WTC11 (cell line): ENCODE data around the gene RAB40B. TPM values are rescaled to one million over a fixed set of nuclear protein-coding genes. Genes with fewer than 3 reads are reported as not detected.
A peak's percentile ranks its signal among the peaks of the same experiment; 100 is the strongest.

Experiments used
- ATAC-seq: fragments of 200-7000 bp; cut with Tn5 transposase; 2 replicates; pipeline ENCODE4 v1.10.0; 2021; ENCODE audit warnings: mild to moderate bottlenecking, moderate library complexity
- CTCF ChIA-PET: fragments of 300-600 bp; sonication (Branson Sonifier 250); formaldehyde crosslinking; loops from one replicate; lab custom pipeline; 2021; ENCODE audit warnings: antibody characterized with exemption; lab: Charles Lee
- POLR2A ChIA-PET: fragments of 350-600 bp; sonication (Branson Sonifier 250); formaldehyde crosslinking; loops from one replicate; lab custom pipeline; 2021; ENCODE audit warnings: antibody characterized with exemption; lab: Charles Lee
- DNase-seq: peaks from one replicate; pipeline ENCODE4 v3.0.0; 2021; ENCODE audit warnings: low spot score
- H3K27ac Mint-ChIP-seq: 2 replicates; pipeline ENCODE4 v1.8.0; 2021; ENCODE audit warnings: mixed read lengths
- H3K27me3 Mint-ChIP-seq: 2 replicates; pipeline ENCODE4 v1.8.0; 2021; ENCODE audit warnings: low read depth, mild to moderate bottlenecking, moderate library complexity, mixed read lengths
- H3K36me3 Mint-ChIP-seq: 2 replicates; pipeline ENCODE4 v1.8.0; 2021; ENCODE audit warnings: mixed read lengths
- H3K4me1 Mint-ChIP-seq: 2 replicates; pipeline ENCODE4 v1.8.0; 2022; ENCODE audit warnings: mixed read lengths
- H3K4me3 Mint-ChIP-seq: 2 replicates; pipeline ENCODE4 v1.8.0; 2021; ENCODE audit warnings: mild to moderate bottlenecking, moderate library complexity, mixed read lengths
- H3K9me3 Mint-ChIP-seq: 2 replicates; pipeline ENCODE4 v1.8.0; 2021; ENCODE audit warnings: mixed read lengths
- AR ChIP-seq: fragments of 250-450 bp; sonication (Bioruptor Pico); IDR thresholded peaks from 2 replicates; pipeline ENCODE4 v1.9.0; 2021; ENCODE audit warnings: mild to moderate bottlenecking
- CREM ChIP-seq: sonication (generic); formaldehyde crosslinking; IDR thresholded peaks from 2 replicates; pipeline ENCODE4 v1.8.1; 2022; ENCODE audit warnings: mild to moderate bottlenecking, missing genetic modification reagents, moderate library complexity
- ERG ChIP-seq: fragments of 250-450 bp; sonication (Bioruptor Pico); IDR thresholded peaks from 2 replicates; pipeline ENCODE4 v1.8.0; 2021; ENCODE audit warnings: mild to moderate bottlenecking
- FOXP1 ChIP-seq: sonication (generic); formaldehyde crosslinking; IDR thresholded peaks from 2 replicates; pipeline ENCODE4 v1.8.0; 2022; ENCODE audit warnings: missing genetic modification reagents, mild to moderate bottlenecking, moderate library complexity, borderline replicate concordance
- GABPB1 ChIP-seq: sonication (generic); formaldehyde crosslinking; IDR thresholded peaks from 2 replicates; pipeline ENCODE4 v1.8.1; 2023; ENCODE audit warnings: mild to moderate bottlenecking, missing genetic modification reagents
- HMGA2 ChIP-seq: fragments of 250-450 bp; sonication (Bioruptor Pico); IDR thresholded peaks from 2 replicates; pipeline ENCODE4 v1.4.0; 2021; ENCODE audit warnings: mild to moderate bottlenecking, moderate library complexity
- IRF2 ChIP-seq: sonication (generic); formaldehyde crosslinking; IDR thresholded peaks from 2 replicates; pipeline ENCODE4 v1.8.0; 2022; ENCODE audit warnings: low read depth, missing genetic modification reagents, borderline replicate concordance
- KAT7 ChIP-seq: sonication (generic); formaldehyde crosslinking; IDR thresholded peaks from 2 replicates; pipeline ENCODE4 v1.8.1; 2023; ENCODE audit warnings: missing genetic modification reagents, mild to moderate bottlenecking, borderline replicate concordance
- MLX ChIP-seq: sonication (generic); formaldehyde crosslinking; IDR thresholded peaks from 2 replicates; pipeline ENCODE4 v1.8.1; 2023; ENCODE audit warnings: mild to moderate bottlenecking, missing genetic modification reagents, moderate library complexity
- MXD4 ChIP-seq: fragments of 250-450 bp; sonication (Bioruptor Pico); IDR thresholded peaks from 2 replicates; pipeline ENCODE4 v1.8.0; 2021; ENCODE audit warnings: mild to moderate bottlenecking, moderate library complexity, borderline replicate concordance
- MYBL2 ChIP-seq: sonication (generic); formaldehyde crosslinking; IDR thresholded peaks from 2 replicates; pipeline ENCODE4 v1.8.1; 2023; ENCODE audit warnings: mild to moderate bottlenecking, moderate library complexity, missing genetic modification reagents
- NR1H2 ChIP-seq: sonication (generic); formaldehyde crosslinking; IDR thresholded peaks from 2 replicates; pipeline ENCODE4 v1.9.0; 2021; ENCODE audit warnings: mild to moderate bottlenecking, moderate library complexity, missing genetic modification reagents
- NR2C2 ChIP-seq: sonication (generic); formaldehyde crosslinking; IDR thresholded peaks from 2 replicates; pipeline ENCODE4 v1.8.0; 2022; ENCODE audit warnings: mild to moderate bottlenecking, missing genetic modification reagents
- PREB ChIP-seq: sonication (generic); formaldehyde crosslinking; IDR thresholded peaks from 2 replicates; pipeline ENCODE4 v1.8.1; 2022; ENCODE audit warnings: mild to moderate bottlenecking, missing genetic modification reagents, moderate library complexity, borderline replicate concordance
- RELA ChIP-seq: sonication (generic); formaldehyde crosslinking; IDR thresholded peaks from 2 replicates; pipeline ENCODE4 v1.8.1; 2022; ENCODE audit warnings: missing genetic modification reagents, mild to moderate bottlenecking, borderline replicate concordance
- SMAD4 ChIP-seq: sonication (generic); formaldehyde crosslinking; IDR thresholded peaks from 2 replicates; pipeline ENCODE4 v1.8.0; 2022; ENCODE audit warnings: mild to moderate bottlenecking, missing genetic modification reagents
- TEAD1 ChIP-seq: sonication (generic); formaldehyde crosslinking; IDR thresholded peaks from 2 replicates; pipeline ENCODE4 v1.8.0; 2022; ENCODE audit warnings: mild to moderate bottlenecking, missing genetic modification reagents
- ZBTB21 ChIP-seq: sonication (generic); formaldehyde crosslinking; IDR thresholded peaks from 2 replicates; pipeline ENCODE4 v1.8.1; 2023; ENCODE audit warnings: mild to moderate bottlenecking, missing genetic modification reagents, borderline replicate concordance
- total RNA-seq: library from RNA; stranded (reverse); gene quantifications from 3 replicates; pipeline ENCODE4 v1.2.3, GENCODE V29; 2021
- TF ChIP-seq, protein P1 (sequence below): sonication (generic); formaldehyde crosslinking; IDR thresholded peaks from 2 replicates; pipeline ENCODE4 v1.8.1; 2022; ENCODE audit warnings: missing genetic modification reagents, borderline replicate concordance
- TF ChIP-seq, protein P2 (sequence below): fragments of 250-450 bp; sonication (Bioruptor Pico); IDR thresholded peaks from 2 replicates; pipeline ENCODE4 v1.9.0; 2021; ENCODE audit warnings: mild to moderate bottlenecking, borderline replicate concordance

Gene RAB40B
- total RNA-seq, 1 experiment from 2014 or later: 3.1 TPM

- no peak for DNase-seq
- Mint-ChIP-seq H3K27me3 (no peaks in the 10 kb centered on the region), H3K27ac (peak overlapping the region; percentile 40), H3K36me3 (peaks cover 55% of the 10 kb centered on the region), H3K4me3 (no peak overlapping the region), H3K4me1 (no peaks in the 10 kb centered on the region), H3K9me3 (no peaks in the 10 kb centered on the region)
- ChIA-PET POLR2A (no interaction called here), CTCF (interaction anchor here (1.6 kb wide), 1 partner anchor 11 kb away, joined by 4 read pairs; no protein-coding TSS in a partner anchor)
- TF ChIP-seq TEAD1 (no peak), ZBTB21 (CRISPR knock-in tag) (no peak), MLX (CRISPR knock-in tag) (no peak), NR2C2 (no peak), CREM (CRISPR knock-in tag) (no peak), NR1H2 (CRISPR knock-in tag) (no peak), SMAD4 (no peak), RELA (no peak)
- TF ChIP-seq, protein P1, sequence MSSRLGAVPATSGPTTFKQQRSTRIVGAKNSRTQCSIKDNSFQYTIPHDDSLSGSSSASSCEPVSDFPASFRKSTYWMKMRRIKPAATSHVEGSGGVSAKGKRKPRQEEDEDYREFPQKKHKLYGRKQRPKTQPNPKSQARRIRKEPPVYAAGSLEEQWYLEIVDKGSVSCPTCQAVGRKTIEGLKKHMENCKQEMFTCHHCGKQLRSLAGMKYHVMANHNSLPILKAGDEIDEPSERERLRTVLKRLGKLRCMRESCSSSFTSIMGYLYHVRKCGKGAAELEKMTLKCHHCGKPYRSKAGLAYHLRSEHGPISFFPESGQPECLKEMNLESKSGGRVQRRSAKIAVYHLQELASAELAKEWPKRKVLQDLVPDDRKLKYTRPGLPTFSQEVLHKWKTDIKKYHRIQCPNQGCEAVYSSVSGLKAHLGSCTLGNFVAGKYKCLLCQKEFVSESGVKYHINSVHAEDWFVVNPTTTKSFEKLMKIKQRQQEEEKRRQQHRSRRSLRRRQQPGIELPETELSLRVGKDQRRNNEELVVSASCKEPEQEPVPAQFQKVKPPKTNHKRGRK (CRISPR knock-in tag): no peak
- no peak for ATAC-seq
These were observed 71.1 kb downstream of the RAB40B start for GRCh38 chr17:82627405-82627804.

- DNase-seq (no peak), ATAC-seq (no peak)
- H3K4me1 Mint-ChIP-seq: no peaks in the 10 kb centered on the region
- no peak overlapping the region for H3K4me3 Mint-ChIP-seq
- CTCF ChIA-PET: no interaction called here
- H3K9me3 Mint-ChIP-seq: no peaks in the 10 kb centered on the region
- H3K27me3 Mint-ChIP-seq: no peaks in the 10 kb centered on the region
- H3K27ac Mint-ChIP-seq: peak overlapping the region; percentile 44
- H3K36me3 Mint-ChIP-seq: peaks cover 65% of the 10 kb centered on the region
- POLR2A ChIA-PET: no interaction called here
- TF ChIP-seq HMGA2 (CRISPR knock-in tag): no peak
These were observed 74.8 kb downstream of the RAB40B start for GRCh38 chr17:82623707-82624106.

GRCh38 chr17:82619641-82620040, 78.9 kb downstream of the RAB40B start:
- Mint-ChIP-seq H3K4me1 (no peaks in the 10 kb centered on the region), H3K4me3 (no peak overlapping the region), H3K9me3 (no peaks in the 10 kb centered on the region), H3K27ac (no peak overlapping the region), H3K27me3 (no peaks in the 10 kb centered on the region), H3K36me3 (peaks cover 60% of the 10 kb centered on the region)
- no peak for DNase-seq
- ChIA-PET POLR2A (no interaction called here), CTCF (no interaction called here)
- TF ChIP-seq MYBL2: no peak
- TF ChIP-seq ERG (CRISPR knock-in tag): no peak
- no peak for TF ChIP-seq MXD4 (CRISPR knock-in tag)
- TF ChIP-seq AR (CRISPR knock-in tag): no peak
- TF ChIP-seq KAT7 (CRISPR knock-in tag): no peak
- no peak for TF ChIP-seq NR1H2 (CRISPR knock-in tag)
- TF ChIP-seq GABPB1 (CRISPR knock-in tag): no peak
- no peak for TF ChIP-seq PREB
- TF ChIP-seq IRF2 (CRISPR knock-in tag): no peak
- TF ChIP-seq, protein P2, sequence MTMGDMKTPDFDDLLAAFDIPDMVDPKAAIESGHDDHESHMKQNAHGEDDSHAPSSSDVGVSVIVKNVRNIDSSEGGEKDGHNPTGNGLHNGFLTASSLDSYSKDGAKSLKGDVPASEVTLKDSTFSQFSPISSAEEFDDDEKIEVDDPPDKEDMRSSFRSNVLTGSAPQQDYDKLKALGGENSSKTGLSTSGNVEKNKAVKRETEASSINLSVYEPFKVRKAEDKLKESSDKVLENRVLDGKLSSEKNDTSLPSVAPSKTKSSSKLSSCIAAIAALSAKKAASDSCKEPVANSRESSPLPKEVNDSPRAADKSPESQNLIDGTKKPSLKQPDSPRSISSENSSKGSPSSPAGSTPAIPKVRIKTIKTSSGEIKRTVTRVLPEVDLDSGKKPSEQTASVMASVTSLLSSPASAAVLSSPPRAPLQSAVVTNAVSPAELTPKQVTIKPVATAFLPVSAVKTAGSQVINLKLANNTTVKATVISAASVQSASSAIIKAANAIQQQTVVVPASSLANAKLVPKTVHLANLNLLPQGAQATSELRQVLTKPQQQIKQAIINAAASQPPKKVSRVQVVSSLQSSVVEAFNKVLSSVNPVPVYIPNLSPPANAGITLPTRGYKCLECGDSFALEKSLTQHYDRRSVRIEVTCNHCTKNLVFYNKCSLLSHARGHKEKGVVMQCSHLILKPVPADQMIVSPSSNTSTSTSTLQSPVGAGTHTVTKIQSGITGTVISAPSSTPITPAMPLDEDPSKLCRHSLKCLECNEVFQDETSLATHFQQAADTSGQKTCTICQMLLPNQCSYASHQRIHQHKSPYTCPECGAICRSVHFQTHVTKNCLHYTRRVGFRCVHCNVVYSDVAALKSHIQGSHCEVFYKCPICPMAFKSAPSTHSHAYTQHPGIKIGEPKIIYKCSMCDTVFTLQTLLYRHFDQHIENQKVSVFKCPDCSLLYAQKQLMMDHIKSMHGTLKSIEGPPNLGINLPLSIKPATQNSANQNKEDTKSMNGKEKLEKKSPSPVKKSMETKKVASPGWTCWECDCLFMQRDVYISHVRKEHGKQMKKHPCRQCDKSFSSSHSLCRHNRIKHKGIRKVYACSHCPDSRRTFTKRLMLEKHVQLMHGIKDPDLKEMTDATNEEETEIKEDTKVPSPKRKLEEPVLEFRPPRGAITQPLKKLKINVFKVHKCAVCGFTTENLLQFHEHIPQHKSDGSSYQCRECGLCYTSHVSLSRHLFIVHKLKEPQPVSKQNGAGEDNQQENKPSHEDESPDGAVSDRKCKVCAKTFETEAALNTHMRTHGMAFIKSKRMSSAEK (CRISPR knock-in tag): no peak
- no peak for TF ChIP-seq FOXP1
- TF ChIP-seq RELA: no peak
- ATAC-seq: no peak
